Measurements from ENCODE around the gene ANXA7. TPM values are rescaled to one million over a fixed set of nuclear protein-coding genes. Genes with fewer than 3 reads are reported as not detected.

Gene ANXA7
- total RNA-seq, 1 donor from 2014 or later = 48.1 TPM

GRCh38 chr10:73433538-73433867 lies 19.6 kb upstream of the ANXA7 start, which contains the start of gene MSS51:
MSS51 (minus strand) TSS chr10:73433561; CDS start chr10:73428284, 5,277 bp downstream.
- H3K27me3 Mint-ChIP-seq (ENCODE audit: low read depth) = no peaks in the 10 kb centered on the region
- H3K4me3 Mint-ChIP-seq = no peak within 1 kb of the TSS
- H3K36me3 Mint-ChIP-seq (ENCODE audit: low read depth) = no peaks in the 10 kb centered on the region
- H3K9me3 Mint-ChIP-seq = no peaks in the 10 kb centered on the region
- H3K4me1 Mint-ChIP-seq = no peaks in the 10 kb centered on the region
- TF ChIP-seq CTCF (conservative IDR thresholded peaks at IDR 0.05) = no peak
- peak within 1 kb of the TSS; percentile 40 for H3K27ac Mint-ChIP-seq (ENCODE audit: unreplicated experiment)
- no peak for DNase-seq (ENCODE audit: low read depth, low spot score)

GRCh38 chr10:73432646-73433537 lies 19.0 kb upstream of the ANXA7 start:
- no peak for DNase-seq (ENCODE audit: low read depth, low spot score)
- Mint-ChIP-seq H3K4me3 (no peak overlapping the region), H3K27me3 (ENCODE audit: low read depth) (no peaks in the 10 kb centered on the region), H3K9me3 (no peaks in the 10 kb centered on the region), H3K27ac (ENCODE audit: unreplicated experiment) (peak overlapping the region; percentile 40), H3K36me3 (ENCODE audit: low read depth) (peaks cover under 1% of the 10 kb centered on the region), H3K4me1 (no peaks in the 10 kb centered on the region)
- TF ChIP-seq CTCF (conservative IDR thresholded peaks at IDR 0.05) = no peak

GRCh38 chr10:73426318-73426717 lies 12.5 kb upstream of the ANXA7 start:
- no peak for TF ChIP-seq CTCF (conservative IDR thresholded peaks at IDR 0.05)
- no peak overlapping the region for H3K4me3 Mint-ChIP-seq
- H3K27ac Mint-ChIP-seq (ENCODE audit: unreplicated experiment) = no peak overlapping the region
- no peaks in the 10 kb centered on the region for H3K4me1 Mint-ChIP-seq
- no peaks in the 10 kb centered on the region for H3K27me3 Mint-ChIP-seq (ENCODE audit: low read depth)
- peaks cover 17% of the 10 kb centered on the region for H3K36me3 Mint-ChIP-seq (ENCODE audit: low read depth)
- no peaks in the 10 kb centered on the region for H3K9me3 Mint-ChIP-seq
- DNase-seq (ENCODE audit: low read depth, low spot score) = no peak

GRCh38 chr10:73424478-73424877 lies 10.6 kb upstream of the ANXA7 start:
- no peak for DNase-seq (ENCODE audit: low read depth, low spot score)
- Mint-ChIP-seq H3K4me1 (no peaks in the 10 kb centered on the region), H3K27me3 (ENCODE audit: low read depth) (no peaks in the 10 kb centered on the region), H3K9me3 (no peaks in the 10 kb centered on the region), H3K27ac (ENCODE audit: unreplicated experiment) (no peak overlapping the region), H3K36me3 (ENCODE audit: low read depth) (peaks cover 17% of the 10 kb centered on the region), H3K4me3 (no peak overlapping the region)
- no peak for TF ChIP-seq CTCF (conservative IDR thresholded peaks at IDR 0.05)

- no peak for TF ChIP-seq CTCF (conservative IDR thresholded peaks at IDR 0.05)
- H3K36me3 Mint-ChIP-seq (ENCODE audit: low read depth) = peaks cover 20% of the 10 kb centered on the region
- no peaks in the 10 kb centered on the region for H3K9me3 Mint-ChIP-seq
- DNase-seq (ENCODE audit: low read depth, low spot score) = no peak
- no peak overlapping the region for H3K27ac Mint-ChIP-seq (ENCODE audit: unreplicated experiment)
- H3K4me1 Mint-ChIP-seq = no peaks in the 10 kb centered on the region
- H3K27me3 Mint-ChIP-seq (ENCODE audit: low read depth) = no peaks in the 10 kb centered on the region
- no peak overlapping the region for H3K4me3 Mint-ChIP-seq
Observed at GRCh38 chr10:73423309-73423708, 9.5 kb upstream of the ANXA7 start.
